ENCODE data around the gene MORC2. TPM values are rescaled to one million over a fixed set of nuclear protein-coding genes. Genes with fewer than 3 reads are reported as not detected.
A peak's percentile ranks its signal among the peaks of the same experiment; 100 is the strongest.

MORC2 gene
- total RNA-seq, 1 donor from 2014 or later, result 50.1 TPM

- no peak for TF ChIP-seq CTCF (IDR thresholded peaks at IDR 0.05; ENCODE audit: unreplicated experiment)
- no peak overlapping the region for H3K4me3 Mint-ChIP-seq (ENCODE audit: low read depth)
- H3K27me3 Mint-ChIP-seq, result no peaks in the 10 kb centered on the region
- no peak overlapping the region for H3K27ac Mint-ChIP-seq
- H3K4me1 Mint-ChIP-seq (ENCODE audit: low read depth), result no peaks in the 10 kb centered on the region
- peaks cover 4% of the 10 kb centered on the region for H3K9me3 Mint-ChIP-seq (ENCODE audit: low read depth)
- DNase-seq (ENCODE audit: low spot score, unreplicated experiment), result no peak
- peaks cover 6% of the 10 kb centered on the region for H3K36me3 Mint-ChIP-seq (ENCODE audit: insufficient read depth)
Measured at GRCh38 chr22:30918761-30919160, 49.8 kb downstream of the MORC2 start.

GRCh38 chr22:30910358-30910757, 58.2 kb downstream of the MORC2 start:
- H3K4me3 Mint-ChIP-seq (ENCODE audit: low read depth), result no peak overlapping the region
- no peak overlapping the region for H3K27ac Mint-ChIP-seq
- no peaks in the 10 kb centered on the region for H3K9me3 Mint-ChIP-seq (ENCODE audit: low read depth)
- H3K4me1 Mint-ChIP-seq (ENCODE audit: low read depth), result no peaks in the 10 kb centered on the region
- TF ChIP-seq CTCF (IDR thresholded peaks at IDR 0.05; ENCODE audit: unreplicated experiment), result no peak
- DNase-seq (ENCODE audit: low spot score, unreplicated experiment), result no peak
- H3K27me3 Mint-ChIP-seq, result no peaks in the 10 kb centered on the region
- H3K36me3 Mint-ChIP-seq (ENCODE audit: insufficient read depth), result peaks cover 6% of the 10 kb centered on the region

GRCh38 chr22:30909306-30909705, 59.3 kb downstream of the MORC2 start:
- no peaks in the 10 kb centered on the region for H3K27me3 Mint-ChIP-seq
- no peak for TF ChIP-seq CTCF (IDR thresholded peaks at IDR 0.05; ENCODE audit: unreplicated experiment)
- no peak overlapping the region for H3K4me3 Mint-ChIP-seq (ENCODE audit: low read depth)
- no peaks in the 10 kb centered on the region for H3K9me3 Mint-ChIP-seq (ENCODE audit: low read depth)
- H3K27ac Mint-ChIP-seq, result peak overlapping the region; percentile 67
- H3K4me1 Mint-ChIP-seq (ENCODE audit: low read depth), result no peaks in the 10 kb centered on the region
- H3K36me3 Mint-ChIP-seq (ENCODE audit: insufficient read depth), result peaks cover 7% of the 10 kb centered on the region
- no peak for DNase-seq (ENCODE audit: low spot score, unreplicated experiment)

DNA sequence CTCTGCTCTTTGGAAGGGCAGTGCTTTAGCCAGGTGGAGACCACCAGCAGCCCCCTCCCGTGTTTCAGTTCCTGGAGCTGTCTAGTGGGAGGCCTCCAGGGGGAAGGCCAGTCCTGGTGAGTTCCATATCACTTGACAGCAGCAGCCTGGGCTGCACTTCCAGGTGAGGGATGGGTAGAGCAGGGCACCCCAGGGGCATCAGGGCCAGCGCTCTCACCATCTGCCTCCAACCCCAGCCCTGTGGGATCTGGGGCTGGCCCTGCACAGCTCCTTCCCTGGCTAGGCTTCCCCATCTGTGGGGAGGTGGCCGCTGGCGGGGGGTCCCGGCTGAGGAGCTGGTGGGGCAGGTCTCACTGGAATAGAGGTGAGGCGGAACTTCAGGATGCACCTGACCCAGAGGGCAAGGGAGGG, 60.5 kb downstream of the MORC2 start:
- no peak overlapping the region for H3K27ac Mint-ChIP-seq
- H3K4me1 Mint-ChIP-seq (ENCODE audit: low read depth), result no peaks in the 10 kb centered on the region
- no peaks in the 10 kb centered on the region for H3K9me3 Mint-ChIP-seq (ENCODE audit: low read depth)
- TF ChIP-seq CTCF (IDR thresholded peaks at IDR 0.05; ENCODE audit: unreplicated experiment), result no peak
- H3K36me3 Mint-ChIP-seq (ENCODE audit: insufficient read depth), result peaks cover 9% of the 10 kb centered on the region
- H3K4me3 Mint-ChIP-seq (ENCODE audit: low read depth), result no peak overlapping the region
- DNase-seq (ENCODE audit: low spot score, unreplicated experiment), result no peak
- H3K27me3 Mint-ChIP-seq, result no peaks in the 10 kb centered on the region

GRCh38 chr22:30906946-30907345, 61.6 kb downstream of the MORC2 start:
- DNase-seq (ENCODE audit: low spot score, unreplicated experiment), result no peak
- no peaks in the 10 kb centered on the region for H3K4me1 Mint-ChIP-seq (ENCODE audit: low read depth)

More at GRCh38 chr22:30906946-30907345, 61.6 kb downstream of the MORC2 start:
- Mint-ChIP-seq H3K9me3 (ENCODE audit: low read depth) (no peaks in the 10 kb centered on the region), H3K36me3 (ENCODE audit: insufficient read depth) (peaks cover 15% of the 10 kb centered on the region), H3K27ac (no peak overlapping the region), H3K27me3 (no peaks in the 10 kb centered on the region), H3K4me3 (ENCODE audit: low read depth) (no peak overlapping the region)
- no peak for TF ChIP-seq CTCF (IDR thresholded peaks at IDR 0.05; ENCODE audit: unreplicated experiment)
